ENCODE data around the gene EYS.

Gene EYS

DNA sequence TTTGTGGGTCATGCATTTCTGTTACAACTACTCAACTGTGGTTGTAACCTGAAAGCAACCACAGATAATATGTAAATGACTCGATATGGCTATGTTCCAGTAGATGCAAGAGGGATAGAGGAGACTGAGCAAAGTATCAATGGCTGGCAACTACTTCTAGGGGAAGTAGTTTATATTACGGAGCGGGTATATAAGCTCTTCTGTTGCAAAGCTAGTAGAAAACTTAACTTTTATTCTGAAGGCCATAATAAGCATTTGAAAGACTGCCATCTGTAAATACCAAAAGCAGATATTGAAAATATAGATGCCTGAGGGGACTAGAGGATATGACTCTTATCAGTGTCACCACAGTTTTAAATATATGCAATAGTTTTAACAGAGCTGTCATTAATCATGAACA lies 1416.2 kb downstream of the EYS start:
- TF ChIP-seq SIN3A (IDR thresholded peaks at IDR 0.05; ENCODE audit: borderline replicate concordance, insufficient read depth, low read length) (no peak), TAF1 (IDR thresholded peaks at IDR 0.05; ENCODE audit: borderline replicate concordance, insufficient read depth, low read length) (no peak), FOXP2 (optimal IDR thresholded peaks at IDR 0.05; ENCODE audit: borderline replicate concordance, extremely low read depth, extremely low read length, insufficient read depth) (no peak), POLR2AphosphoS5 (IDR thresholded peaks at IDR 0.05; ENCODE audit: low read depth, low read length) (no peak), REST (IDR thresholded peaks at IDR 0.05; ENCODE audit: insufficient read depth in 1 of 2, low read depth in 2 of 2, low read length in 2 of 2) (no peak)

- no peak for TF ChIP-seq SIN3A (IDR thresholded peaks at IDR 0.05; ENCODE audit: borderline replicate concordance, insufficient read depth, low read length)
- TF ChIP-seq FOXP2 (optimal IDR thresholded peaks at IDR 0.05; ENCODE audit: borderline replicate concordance, extremely low read depth, extremely low read length, insufficient read depth): no peak
- no peak for TF ChIP-seq TAF1 (IDR thresholded peaks at IDR 0.05; ENCODE audit: borderline replicate concordance, insufficient read depth, low read length)
- no peak for TF ChIP-seq POLR2AphosphoS5 (IDR thresholded peaks at IDR 0.05; ENCODE audit: low read depth, low read length)
- no peak for TF ChIP-seq REST (IDR thresholded peaks at IDR 0.05; ENCODE audit: insufficient read depth in 1 of 2, low read depth in 2 of 2, low read length in 2 of 2)
Measured at GRCh38 chr6:64289931-64290330, 1417.1 kb downstream of the EYS start.

DNA sequence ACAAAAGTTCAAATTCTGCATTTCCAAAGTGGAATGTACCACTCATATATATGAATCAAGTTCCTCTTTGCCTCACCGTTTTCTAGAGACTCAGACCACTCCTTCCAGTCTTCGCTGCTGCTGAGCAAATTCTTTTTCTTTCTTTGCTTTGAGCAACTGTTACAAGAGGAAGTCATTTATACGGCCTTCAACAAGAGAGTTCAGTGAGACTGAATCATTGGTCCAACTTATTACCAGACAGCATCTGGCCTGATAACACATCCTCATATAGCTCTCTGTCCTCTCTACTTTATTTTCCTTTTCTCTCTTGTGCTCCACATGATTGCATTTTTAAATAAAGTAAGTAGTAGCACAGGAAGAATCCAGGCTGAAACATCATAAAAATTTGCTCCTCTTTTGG lies 1418.7 kb downstream of the EYS start:
- TF ChIP-seq FOXP2 (optimal IDR thresholded peaks at IDR 0.05; ENCODE audit: borderline replicate concordance, extremely low read depth, extremely low read length, insufficient read depth) (no peak), REST (IDR thresholded peaks at IDR 0.05; ENCODE audit: insufficient read depth in 1 of 2, low read depth in 2 of 2, low read length in 2 of 2) (no peak), TAF1 (IDR thresholded peaks at IDR 0.05; ENCODE audit: borderline replicate concordance, insufficient read depth, low read length) (no peak), POLR2AphosphoS5 (IDR thresholded peaks at IDR 0.05; ENCODE audit: low read depth, low read length) (no peak), SIN3A (IDR thresholded peaks at IDR 0.05; ENCODE audit: borderline replicate concordance, insufficient read depth, low read length) (no peak)

- TF ChIP-seq POLR2AphosphoS5 (IDR thresholded peaks at IDR 0.05; ENCODE audit: low read depth, low read length): no peak
- no peak for TF ChIP-seq SIN3A (IDR thresholded peaks at IDR 0.05; ENCODE audit: borderline replicate concordance, insufficient read depth, low read length)
- TF ChIP-seq REST (IDR thresholded peaks at IDR 0.05; ENCODE audit: insufficient read depth in 1 of 2, low read depth in 2 of 2, low read length in 2 of 2): no peak
- no peak for TF ChIP-seq FOXP2 (optimal IDR thresholded peaks at IDR 0.05; ENCODE audit: borderline replicate concordance, extremely low read depth, extremely low read length, insufficient read depth)
Measured at GRCh38 chr6:64281167-64281566, 1425.9 kb downstream of the EYS start.

GRCh38 chr6:64280569-64280968 lies 1426.5 kb downstream of the EYS start:
- TF ChIP-seq SIN3A (IDR thresholded peaks at IDR 0.05; ENCODE audit: borderline replicate concordance, insufficient read depth, low read length): no peak
- TF ChIP-seq TAF1 (IDR thresholded peaks at IDR 0.05; ENCODE audit: borderline replicate concordance, insufficient read depth, low read length): no peak
- TF ChIP-seq FOXP2 (optimal IDR thresholded peaks at IDR 0.05; ENCODE audit: borderline replicate concordance, extremely low read depth, extremely low read length, insufficient read depth): no peak
- TF ChIP-seq REST (IDR thresholded peaks at IDR 0.05; ENCODE audit: insufficient read depth in 1 of 2, low read depth in 2 of 2, low read length in 2 of 2): no peak
- no peak for TF ChIP-seq POLR2AphosphoS5 (IDR thresholded peaks at IDR 0.05; ENCODE audit: low read depth, low read length)
